PC-3 (cell line): ENCODE measurements around the gene SPPL2C.

ENCODE experiments used
- EZH2phosphoT487 ChIP-seq: fragments of 300-600 bp; sonication (generic); IDR thresholded peaks from 2 replicates; pipeline ENCODE4 v1.6.1; 2018; ENCODE audit warnings: mild to moderate bottlenecking, antibody characterized with exemption, low read length, borderline replicate concordance
- TF ChIP-seq, protein P1 (sequence below): fragments of 300-600 bp; sonication (generic); conservative IDR thresholded peaks from 2 replicates; pipeline ENCODE4 v1.5.1; 2017; ENCODE audit warnings: antibody characterized with exemption, low read depth, mild to moderate bottlenecking, low read length

DNA sequence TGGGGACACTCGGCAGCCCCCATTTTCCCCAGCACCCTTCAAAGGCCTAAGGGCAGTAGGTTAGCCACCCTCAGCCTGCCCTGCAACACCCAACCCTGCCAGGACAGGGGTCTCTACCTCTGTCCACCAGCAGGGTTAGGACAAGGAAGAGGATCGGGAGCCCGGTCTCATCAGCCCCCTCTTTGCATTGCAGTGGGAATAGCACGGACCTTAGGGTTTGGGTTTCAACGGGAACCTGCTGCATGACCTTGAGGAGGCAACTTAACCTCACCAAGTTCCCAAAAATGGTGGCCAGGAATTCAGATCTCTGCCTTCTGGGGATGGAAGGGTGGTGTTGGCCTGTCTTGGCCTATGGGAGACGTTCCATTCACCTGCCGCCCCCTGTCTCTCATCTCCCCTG, 20.2 kb upstream of the SPPL2C start:
- TF ChIP-seq, protein P1, sequence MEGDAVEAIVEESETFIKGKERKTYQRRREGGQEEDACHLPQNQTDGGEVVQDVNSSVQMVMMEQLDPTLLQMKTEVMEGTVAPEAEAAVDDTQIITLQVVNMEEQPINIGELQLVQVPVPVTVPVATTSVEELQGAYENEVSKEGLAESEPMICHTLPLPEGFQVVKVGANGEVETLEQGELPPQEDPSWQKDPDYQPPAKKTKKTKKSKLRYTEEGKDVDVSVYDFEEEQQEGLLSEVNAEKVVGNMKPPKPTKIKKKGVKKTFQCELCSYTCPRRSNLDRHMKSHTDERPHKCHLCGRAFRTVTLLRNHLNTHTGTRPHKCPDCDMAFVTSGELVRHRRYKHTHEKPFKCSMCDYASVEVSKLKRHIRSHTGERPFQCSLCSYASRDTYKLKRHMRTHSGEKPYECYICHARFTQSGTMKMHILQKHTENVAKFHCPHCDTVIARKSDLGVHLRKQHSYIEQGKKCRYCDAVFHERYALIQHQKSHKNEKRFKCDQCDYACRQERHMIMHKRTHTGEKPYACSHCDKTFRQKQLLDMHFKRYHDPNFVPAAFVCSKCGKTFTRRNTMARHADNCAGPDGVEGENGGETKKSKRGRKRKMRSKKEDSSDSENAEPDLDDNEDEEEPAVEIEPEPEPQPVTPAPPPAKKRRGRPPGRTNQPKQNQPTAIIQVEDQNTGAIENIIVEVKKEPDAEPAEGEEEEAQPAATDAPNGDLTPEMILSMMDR: no peak
- TF ChIP-seq EZH2phosphoT487: no peak
